ENCODE data around the gene PPFIBP2. TPM values are rescaled to one million over a fixed set of nuclear protein-coding genes. Genes with fewer than 3 reads are reported as not detected.

The PPFIBP2 gene
- total and polyA plus RNA-seq, 2 of the 13 experiments (the other 11 are each of a cell fraction or from before 2014, with no cell fraction given): 15.0 to 52.5 TPM

DNA sequence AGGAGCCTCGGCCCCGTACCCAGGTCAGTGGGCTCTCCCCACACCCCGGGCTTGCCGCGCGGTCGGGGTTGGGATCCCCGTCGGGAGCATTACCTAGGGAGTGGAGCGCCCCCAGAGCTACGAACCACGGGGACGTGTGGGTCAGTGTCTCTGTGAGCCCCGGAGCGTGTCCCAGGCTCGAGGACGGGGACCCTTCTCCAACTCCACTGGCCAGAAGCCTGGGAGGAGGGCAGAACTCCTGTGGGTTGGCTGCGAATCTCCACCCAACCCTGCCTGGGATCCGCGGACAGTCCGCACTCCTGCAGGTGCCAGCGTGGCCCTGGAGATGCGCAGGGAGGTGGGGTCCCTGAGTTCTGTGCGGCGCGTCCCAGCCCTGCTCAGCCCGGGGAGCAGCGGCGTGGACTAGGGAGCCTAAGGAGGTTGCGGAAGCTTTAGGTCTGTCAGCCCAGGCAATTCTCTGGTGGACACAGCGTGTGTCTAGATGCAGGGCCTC lies 346 bp downstream of the PPFIBP2 start (continued):
- TF ChIP-seq, protein P1, sequence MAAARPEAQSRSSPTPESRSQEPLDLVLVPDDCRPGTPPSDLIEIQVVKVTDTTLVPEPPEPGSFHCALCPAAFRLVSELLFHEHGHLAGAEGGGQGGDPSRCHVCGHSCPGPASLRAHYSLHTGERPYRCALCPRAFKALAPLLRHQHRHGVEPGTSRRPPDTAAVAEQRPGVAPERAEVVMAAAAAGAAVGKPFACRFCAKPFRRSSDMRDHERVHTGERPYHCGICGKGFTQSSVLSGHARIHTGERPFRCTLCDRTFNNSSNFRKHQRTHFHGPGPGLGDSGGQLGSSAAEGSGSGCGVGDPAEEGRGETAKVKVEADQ (CRISPR knock-in tag; IDR thresholded peaks at IDR 0.05; ENCODE audit: borderline replicate concordance): no peak
- TF ChIP-seq GATAD1 (CRISPR knock-in tag; IDR thresholded peaks at IDR 0.05) (no peak), ZNF12 (CRISPR knock-in tag; IDR thresholded peaks at IDR 0.05) (no peak), MAFG (CRISPR knock-in tag; IDR thresholded peaks at IDR 0.05) (no peak), CBX5 (CRISPR knock-in tag; IDR thresholded peaks at IDR 0.05; ENCODE audit: borderline replicate concordance) (no peak), CHD2 (IDR thresholded peaks at IDR 0.05; ENCODE audit: low read depth, low read length) (no peak), ZNF766 (CRISPR knock-in tag; IDR thresholded peaks at IDR 0.05; ENCODE audit: borderline replicate concordance) (no peak), JUN (CRISPR knock-in tag; IDR thresholded peaks at IDR 0.05) (0 out of 2 replicates have a peak, but pooled peaks have one; percentile 18), HNRNPLL (IDR thresholded peaks at IDR 0.05; ENCODE audit: low read depth, low read length, poor library complexity, severe bottlenecking) (peak; percentile 47), RFXAP (CRISPR knock-in tag; IDR thresholded peaks at IDR 0.05; ENCODE audit: borderline replicate concordance) (no peak), TCF12 (IDR thresholded peaks at IDR 0.05) (no peak), TCF12 (CRISPR knock-in tag; IDR thresholded peaks at IDR 0.05) (no peak), ZNF652 (CRISPR knock-in tag; IDR thresholded peaks at IDR 0.05; ENCODE audit: borderline replicate concordance, low read depth) (no peak), ZFP36L2 (CRISPR knock-in tag; IDR thresholded peaks at IDR 0.05) (no peak), NKX3-1 (CRISPR knock-in tag; IDR thresholded peaks at IDR 0.05) (no peak), ATF7 (IDR thresholded peaks at IDR 0.05) (no peak), ATF7 (CRISPR knock-in tag; IDR thresholded peaks at IDR 0.05) (peak; percentile 26; the same call in 1 of the 2 replicates), BHLHE40 (IDR thresholded peaks at IDR 0.05; ENCODE audit: low read length) (no peak), U2AF2 (IDR thresholded peaks at IDR 0.05; ENCODE audit: low read depth, low read length) (no peak), EZH2 (conservative IDR thresholded peaks at IDR 0.05; ENCODE audit: low read depth, low read length) (no peak), NAIF1 (CRISPR knock-in tag; IDR thresholded peaks at IDR 0.05; ENCODE audit: borderline replicate concordance) (no peak), ZNF20 (CRISPR knock-in tag; IDR thresholded peaks at IDR 0.05) (no peak), ZNF772 (CRISPR knock-in tag; IDR thresholded peaks at IDR 0.05) (no peak; the same call in 1 of the 2 replicates), CENPX (CRISPR knock-in tag; IDR thresholded peaks at IDR 0.05) (no peak), MYNN (CRISPR knock-in tag; IDR thresholded peaks at IDR 0.05; ENCODE audit: low read depth) (no peak), KDM6A (CRISPR knock-in tag; IDR thresholded peaks at IDR 0.05; ENCODE audit: low read depth) (no peak), HNF4A (CRISPR knock-in tag; IDR thresholded peaks at IDR 0.05) (no peak), ZNF260 (CRISPR knock-in tag; IDR thresholded peaks at IDR 0.05; ENCODE audit: borderline replicate concordance, low read depth) (no peak), ARNT2 (CRISPR knock-in tag; IDR thresholded peaks at IDR 0.05; ENCODE audit: low read depth) (peak; percentile 22; the same call in 1 of the 2 replicates), SOX5 (CRISPR knock-in tag; IDR thresholded peaks at IDR 0.05; ENCODE audit: borderline replicate concordance) (no peak), ZNF678 (CRISPR knock-in tag; IDR thresholded peaks at IDR 0.05) (peak; percentile 50; the same call in 1 of the 2 replicates)
- TF ChIP-seq, protein P2, sequence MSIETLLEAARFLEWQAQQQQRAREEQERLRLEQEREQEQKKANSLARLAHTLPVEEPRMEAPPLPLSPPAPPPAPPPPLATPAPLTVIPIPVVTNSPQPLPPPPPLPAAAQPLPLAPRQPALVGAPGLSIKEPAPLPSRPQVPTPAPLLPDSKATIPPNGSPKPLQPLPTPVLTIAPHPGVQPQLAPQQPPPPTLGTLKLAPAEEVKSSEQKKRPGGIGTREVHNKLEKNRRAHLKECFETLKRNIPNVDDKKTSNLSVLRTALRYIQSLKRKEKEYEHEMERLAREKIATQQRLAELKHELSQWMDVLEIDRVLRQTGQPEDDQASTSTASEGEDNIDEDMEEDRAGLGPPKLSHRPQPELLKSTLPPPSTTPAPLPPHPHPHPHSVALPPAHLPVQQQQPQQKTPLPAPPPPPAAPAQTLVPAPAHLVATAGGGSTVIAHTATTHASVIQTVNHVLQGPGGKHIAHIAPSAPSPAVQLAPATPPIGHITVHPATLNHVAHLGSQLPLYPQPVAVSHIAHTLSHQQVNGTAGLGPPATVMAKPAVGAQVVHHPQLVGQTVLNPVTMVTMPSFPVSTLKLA (IDR thresholded peaks at IDR 0.05): no peak
- TF ChIP-seq, protein P3, sequence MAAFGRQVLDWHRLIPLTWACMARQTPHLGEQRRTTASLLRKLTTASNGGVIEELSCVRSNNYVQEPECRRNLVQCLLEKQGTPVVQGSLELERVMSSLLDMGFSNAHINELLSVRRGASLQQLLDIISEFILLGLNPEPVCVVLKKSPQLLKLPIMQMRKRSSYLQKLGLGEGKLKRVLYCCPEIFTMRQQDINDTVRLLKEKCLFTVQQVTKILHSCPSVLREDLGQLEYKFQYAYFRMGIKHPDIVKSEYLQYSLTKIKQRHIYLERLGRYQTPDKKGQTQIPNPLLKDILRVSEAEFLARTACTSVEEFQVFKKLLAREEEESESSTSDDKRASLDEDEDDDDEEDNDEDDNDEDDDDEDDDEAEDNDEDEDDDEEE (CRISPR knock-in tag; IDR thresholded peaks at IDR 0.05): no peak
